Heart left ventricle (tissue), 13 donors: ENCODE results near the gene BRCA2.

Source experiments
- CTCF ChIP-seq, 12 donors: fragments of 200-600 bp; sonication (generic) in 4 of 12; IDR thresholded peaks; one replicate each; pipeline versions ENCODE4 v1.5.0 to v1.8.0; 2018 to 2022; ENCODE audit warnings: antibody characterized with exemption in 12 of 12, mild to moderate bottlenecking in 5 of 12
- POLR2A ChIP-seq, 2 donors: fragments of 450-650 bp; IDR thresholded peaks; one replicate each; pipeline ENCODE4 v1.6.1; 2017; ENCODE audit warnings: antibody characterized with exemption in 2 of 2, mild to moderate bottlenecking in 2 of 2, moderate library complexity in 2 of 2
- donor health status: ischemic (EF 13 %, LVEDD 7.1; RV severe dilation, severe dysfunction).
- donor health status: DM: no; HTN: yes; CAD: no.
- donor health status: DM: no; HTN: no; CAD: no.
- donor health status: ischemic (EF 25% LVEDD 6.9; RV normal size, moderate dysfunction).
- donor health status: ischemic (EF 25% LVEDD 5.7; RV mildly dilated, moderate dysfunction).
- donor health status: ischemic (EF 35%, LVEDD 5.7; RV mildly dilated, moderate dysfunction).
- donor health status: nonischemic (EF 11% LVEDD 7.7; RV severe dilation, severe dysfunction).
- donor health status: DM: yes; HTN: yes; CAD: no.
- donor health status: PGD.
- donor health status: ischemic (EF 29% LVEDD 5.4; RV normal size, mild dysfunction).
- donor health status: nonischemic (EF 23%, LVEDD 6.1; RV moderate dilation, normal function).

GRCh38 chr13:32425158-32425557 is 109.8 kb downstream of the BRCA2 start:
- TF ChIP-seq CTCF (IDR thresholded peaks at IDR 0.05) (no peak), POLR2A (IDR thresholded peaks at IDR 0.05) (no peak)
